HG02938 (cell line): ENCODE measurements around the gene PRDM12.

Experiments
- ATAC-seq: cut with Tn5 transposase; IDR thresholded peaks from one replicate; pipeline ENCODE4 v1.9.1; 2021; ENCODE audit warnings: mild to moderate bottlenecking, moderate library complexity; ENCODE audit not compliant: unreplicated experiment

PRDM12 gene

DNA sequence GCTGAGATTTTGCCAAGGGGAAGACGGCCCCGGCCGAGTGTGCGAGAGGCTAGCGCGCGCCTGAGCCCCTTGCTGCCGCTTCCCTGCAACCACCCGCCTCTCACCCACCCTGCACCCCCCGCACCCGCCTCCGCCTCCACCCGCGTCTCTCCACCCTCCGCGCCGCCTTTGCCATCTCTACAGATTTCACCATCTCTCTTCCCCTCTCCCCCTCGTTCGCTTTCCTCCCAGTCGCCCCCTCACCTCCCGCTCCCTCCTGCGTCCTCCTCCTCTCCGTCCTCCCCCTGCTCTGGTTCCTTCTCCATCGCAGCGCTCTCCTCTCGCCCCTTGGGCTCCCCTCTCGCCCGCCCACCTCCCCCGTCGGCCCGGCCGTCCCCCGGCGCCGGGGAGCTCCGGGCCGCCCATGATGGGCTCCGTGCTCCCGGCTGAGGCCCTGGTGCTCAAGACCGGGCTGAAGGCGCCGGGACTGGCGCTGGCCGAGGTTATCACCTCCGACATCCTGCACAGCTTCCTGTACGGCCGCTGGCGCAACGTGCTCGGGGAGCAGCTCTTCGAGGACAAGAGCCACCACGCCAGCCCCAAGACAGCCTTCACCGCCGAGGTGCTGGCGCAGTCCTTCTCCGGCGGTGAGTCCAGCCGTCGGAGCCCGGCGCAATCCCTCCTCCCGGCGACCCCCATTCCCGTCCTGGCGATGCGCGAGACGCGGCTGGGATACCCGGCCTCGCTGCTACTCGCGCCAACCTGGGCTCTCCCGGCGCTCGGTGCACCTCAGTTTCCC is at the start of gene PRDM12:
Gene PRDM12 (plus strand): TSS at position 344 of the 778 bp plus-strand sequence. CDS start 60 bp downstream, at position 404.
- ATAC-seq = no peak

DNA sequence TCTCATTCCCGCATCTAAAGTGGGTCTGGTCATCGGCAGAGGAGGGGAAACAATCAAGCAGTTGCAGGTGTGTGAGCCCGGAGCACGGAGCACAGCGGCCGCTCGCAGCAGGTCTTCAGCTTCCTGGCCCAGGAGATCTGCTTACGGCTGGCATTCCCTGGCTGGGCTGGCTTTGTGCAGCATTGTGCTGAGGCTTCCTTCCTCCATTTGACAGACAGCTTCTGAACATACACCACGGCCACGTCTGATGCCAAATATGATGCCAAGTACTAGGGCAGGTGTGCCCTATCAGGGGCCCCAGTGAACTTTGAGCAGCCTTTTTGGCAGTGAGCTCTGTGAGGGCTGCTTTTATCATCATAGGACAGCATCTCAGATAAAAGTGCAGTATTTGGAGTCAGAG is 47.9 kb upstream of the PRDM12 start:
- ATAC-seq = no peak

DNA sequence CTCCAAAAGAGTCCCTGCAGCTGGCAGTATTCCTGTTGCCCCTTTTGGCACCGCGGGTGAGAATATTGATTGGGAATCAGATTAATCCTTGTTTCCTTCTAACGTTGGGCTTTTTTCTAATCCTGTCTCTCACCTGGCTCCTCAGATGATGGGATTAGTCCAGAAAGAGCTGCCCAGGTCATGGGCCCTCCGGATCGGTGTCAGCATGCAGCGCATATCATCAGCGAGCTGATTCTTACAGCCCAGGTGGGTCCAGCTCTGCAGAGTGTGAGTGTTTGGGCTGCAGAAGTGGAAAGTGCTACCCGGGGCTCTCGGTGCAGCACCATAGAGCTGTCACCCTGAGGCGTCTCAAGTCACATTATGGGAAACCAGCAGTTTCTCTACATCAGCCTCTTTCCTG is 40.9 kb upstream of the PRDM12 start:
- no peak for ATAC-seq

DNA sequence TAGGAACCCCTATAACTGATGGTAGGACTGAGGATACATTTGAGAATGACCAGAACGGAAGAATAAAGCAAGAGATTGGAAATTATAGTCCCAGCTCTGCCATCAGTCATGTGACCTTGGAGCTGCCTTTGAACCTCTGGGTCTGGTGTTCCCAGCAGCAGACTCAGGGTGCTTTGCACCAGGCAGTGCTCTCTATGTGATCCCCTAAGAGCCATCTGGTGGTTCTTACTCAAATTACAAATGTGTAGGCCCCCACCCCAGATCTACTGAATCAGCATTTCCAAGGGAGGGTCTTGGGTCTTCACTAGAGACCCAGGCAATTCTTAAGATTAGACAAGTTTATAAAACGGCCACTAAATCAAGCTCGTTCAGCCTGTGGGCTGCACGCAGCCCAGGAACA is 40.2 kb upstream of the PRDM12 start:
- ATAC-seq = no peak

DNA sequence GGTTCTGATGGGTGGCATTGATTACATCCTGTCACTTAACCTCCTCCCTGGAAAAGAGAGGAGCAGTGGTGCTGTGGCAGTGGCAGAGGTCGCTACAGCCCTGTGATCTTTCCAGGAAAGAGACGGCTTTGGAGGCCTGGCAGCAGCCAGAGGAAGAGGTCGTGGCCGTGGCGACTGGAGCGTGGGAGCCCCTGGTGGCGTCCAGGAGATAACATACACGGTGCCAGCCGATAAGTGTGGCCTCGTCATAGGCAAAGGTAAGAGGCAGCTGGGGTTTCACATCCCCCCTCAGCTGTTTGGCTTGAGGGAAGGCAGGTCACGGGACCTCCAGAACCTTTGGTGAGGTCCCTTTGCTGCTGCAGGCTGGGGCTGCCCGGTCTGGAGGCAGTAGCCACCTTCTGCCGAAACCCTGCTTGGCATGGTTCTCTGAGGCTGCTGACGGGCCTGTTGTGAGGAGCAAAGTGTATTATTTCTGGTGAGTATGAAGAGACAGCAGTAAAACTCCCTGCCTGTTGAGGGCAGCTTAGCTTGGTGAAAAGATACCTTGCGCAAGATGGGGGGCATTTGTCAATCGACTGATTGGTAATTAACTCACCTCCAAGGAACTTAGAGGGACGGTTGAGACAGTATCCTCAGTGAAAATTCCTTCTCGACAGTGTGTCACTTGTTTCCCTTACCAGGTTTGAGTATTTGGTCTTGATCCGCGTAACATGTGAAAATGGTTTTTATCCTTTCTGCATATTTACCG is 38.0 kb upstream of the PRDM12 start:
- no peak for ATAC-seq

DNA sequence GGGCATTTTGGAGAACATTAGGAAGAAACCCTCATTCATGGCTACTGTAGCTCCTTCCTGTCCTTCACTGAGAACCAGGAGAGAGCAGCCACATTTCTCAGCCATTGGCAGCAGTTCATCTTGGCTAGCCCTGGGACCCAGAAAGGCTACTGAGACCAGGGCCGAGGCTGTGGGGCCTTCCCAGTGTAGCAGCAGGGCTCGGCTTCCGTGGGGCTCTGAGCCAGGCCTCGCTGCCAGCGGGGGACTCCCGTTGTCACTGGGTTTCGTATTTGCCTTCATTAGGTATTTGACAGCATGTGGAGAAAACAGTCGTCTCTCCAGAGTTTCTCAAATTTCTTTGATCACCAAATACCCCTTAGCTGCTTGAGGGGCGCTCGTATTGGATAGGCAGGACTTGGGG is 37.3 kb upstream of the PRDM12 start:
- no peak for ATAC-seq

DNA sequence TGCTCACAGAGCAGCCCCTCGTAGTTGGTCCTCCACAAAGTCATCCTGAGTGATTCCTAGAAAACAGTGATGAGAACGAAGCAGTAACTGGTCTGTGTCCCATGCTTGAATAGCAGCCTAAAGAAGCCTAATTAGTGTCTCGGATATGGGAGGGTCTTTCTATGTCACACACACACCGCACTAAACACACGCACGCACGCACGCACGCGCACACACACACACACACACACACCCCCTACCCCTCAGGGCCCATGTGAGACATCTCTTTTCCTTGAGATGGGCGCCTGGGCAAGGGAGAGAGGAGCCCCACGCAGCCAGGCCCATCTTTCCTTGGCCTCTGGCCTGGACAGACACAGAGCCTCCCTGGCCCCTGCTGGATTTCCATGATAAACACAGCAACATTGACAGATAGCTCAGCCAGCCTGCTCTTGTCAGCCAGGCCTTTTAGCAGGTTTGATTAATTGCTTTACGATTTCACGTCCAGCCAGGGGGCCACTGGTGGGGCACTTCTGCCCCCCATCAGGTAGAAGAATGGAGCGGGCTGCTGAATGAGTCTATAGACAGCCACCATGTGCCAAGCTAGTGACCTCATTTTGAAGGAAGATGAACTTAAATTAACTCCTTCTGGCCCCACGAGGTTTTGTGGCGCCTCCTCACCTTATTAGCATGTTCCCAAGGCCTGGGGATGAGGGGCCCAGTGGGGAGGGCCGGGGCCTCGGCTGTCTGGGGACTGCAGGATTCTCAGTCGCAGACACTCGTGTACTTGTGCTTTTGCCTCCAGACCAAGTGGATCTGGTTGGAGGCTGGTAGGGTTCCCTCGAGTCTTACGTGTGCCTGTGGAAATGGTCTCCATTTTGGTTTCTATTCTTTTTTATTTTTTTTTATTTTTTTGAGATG is 36.2 kb upstream of the PRDM12 start:
- ATAC-seq = no peak

DNA sequence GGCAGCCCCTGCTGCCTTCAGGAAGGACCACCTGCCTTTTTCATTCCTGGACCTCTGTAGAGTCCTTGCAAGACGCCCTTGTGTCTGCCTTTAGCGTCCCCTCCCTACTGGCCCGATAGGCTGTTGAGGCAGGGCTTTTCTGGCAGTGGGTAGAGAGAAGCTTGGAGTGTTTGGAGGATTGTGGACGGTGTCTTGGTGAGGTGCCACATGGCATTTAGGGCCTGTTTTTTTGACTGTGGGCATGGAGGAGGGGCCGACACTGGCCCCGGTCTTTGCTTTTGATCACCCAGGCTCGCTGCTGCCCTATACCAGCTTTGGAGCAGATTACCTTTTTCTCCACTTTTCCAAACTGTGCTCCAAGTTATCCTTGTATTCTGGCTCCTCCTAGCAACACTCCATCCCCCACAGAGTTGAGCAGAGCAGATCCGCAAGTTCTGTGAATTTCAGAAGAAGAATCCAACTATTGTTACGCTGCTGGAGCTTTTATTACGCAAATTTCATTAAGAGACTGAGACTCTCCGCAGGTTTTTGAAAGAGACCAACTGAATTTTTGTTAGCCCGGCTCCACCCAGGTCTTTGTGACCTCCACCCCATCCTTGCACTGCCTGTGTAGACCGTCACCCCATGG is 34.8 kb upstream of the PRDM12 start:
- ATAC-seq = no peak

DNA sequence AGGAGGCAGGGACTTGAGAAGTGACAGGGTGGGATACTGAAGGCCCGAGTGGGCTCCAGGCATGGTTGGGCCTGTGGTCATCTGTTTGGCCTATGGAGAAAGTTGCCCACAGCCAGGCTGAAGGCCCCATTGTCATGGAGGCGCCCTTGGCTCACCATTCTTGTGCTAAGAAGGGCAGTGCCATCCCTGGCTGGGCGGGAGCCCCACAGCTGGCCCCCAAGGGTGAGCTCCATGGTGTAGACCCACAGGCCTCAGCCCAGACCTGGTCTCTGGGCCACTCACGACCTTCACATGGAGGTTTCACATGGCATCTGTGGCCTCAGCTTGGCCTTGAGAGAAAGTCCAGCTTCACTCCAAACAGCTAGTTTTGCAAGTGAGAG is 34.3 kb upstream of the PRDM12 start:
- no peak for ATAC-seq

DNA sequence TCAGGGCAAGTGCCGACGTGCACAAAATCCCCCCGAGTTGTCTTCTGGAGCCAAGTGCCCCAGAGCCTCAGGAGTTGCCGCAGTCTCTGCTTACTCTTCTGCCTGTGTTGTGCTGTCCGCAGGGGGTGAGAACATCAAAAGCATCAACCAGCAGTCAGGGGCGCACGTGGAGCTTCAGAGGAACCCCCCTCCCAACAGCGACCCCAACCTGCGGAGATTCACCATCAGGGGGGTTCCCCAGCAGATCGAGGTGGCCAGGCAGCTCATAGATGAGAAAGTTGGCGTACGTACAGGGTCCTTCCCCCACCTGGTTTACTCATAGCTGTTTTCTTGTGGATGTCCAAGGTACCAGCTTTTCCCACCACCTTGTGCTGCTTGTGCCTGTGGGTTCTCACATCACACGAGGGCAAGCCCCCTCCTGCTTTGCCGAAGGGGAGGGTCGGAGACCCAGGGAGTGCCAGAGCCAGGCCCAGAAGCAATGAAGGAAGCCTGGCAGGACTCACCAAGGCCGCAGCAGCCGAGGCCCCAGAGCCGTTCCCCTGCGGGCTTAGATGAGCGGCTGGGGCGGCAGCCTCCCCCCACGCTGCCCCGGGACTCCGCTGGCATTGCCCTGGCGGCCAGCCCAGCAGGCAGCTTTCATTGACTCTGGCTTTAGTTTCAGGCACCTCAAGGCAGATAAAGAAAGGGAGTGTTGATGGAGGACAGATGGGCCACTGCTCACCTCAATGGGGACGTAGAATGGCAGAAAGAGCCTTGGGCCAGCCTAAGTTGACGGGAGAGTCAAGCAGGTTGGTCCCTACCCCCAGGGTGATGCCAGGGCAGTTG is 33.7 kb upstream of the PRDM12 start:
- no peak for ATAC-seq

DNA sequence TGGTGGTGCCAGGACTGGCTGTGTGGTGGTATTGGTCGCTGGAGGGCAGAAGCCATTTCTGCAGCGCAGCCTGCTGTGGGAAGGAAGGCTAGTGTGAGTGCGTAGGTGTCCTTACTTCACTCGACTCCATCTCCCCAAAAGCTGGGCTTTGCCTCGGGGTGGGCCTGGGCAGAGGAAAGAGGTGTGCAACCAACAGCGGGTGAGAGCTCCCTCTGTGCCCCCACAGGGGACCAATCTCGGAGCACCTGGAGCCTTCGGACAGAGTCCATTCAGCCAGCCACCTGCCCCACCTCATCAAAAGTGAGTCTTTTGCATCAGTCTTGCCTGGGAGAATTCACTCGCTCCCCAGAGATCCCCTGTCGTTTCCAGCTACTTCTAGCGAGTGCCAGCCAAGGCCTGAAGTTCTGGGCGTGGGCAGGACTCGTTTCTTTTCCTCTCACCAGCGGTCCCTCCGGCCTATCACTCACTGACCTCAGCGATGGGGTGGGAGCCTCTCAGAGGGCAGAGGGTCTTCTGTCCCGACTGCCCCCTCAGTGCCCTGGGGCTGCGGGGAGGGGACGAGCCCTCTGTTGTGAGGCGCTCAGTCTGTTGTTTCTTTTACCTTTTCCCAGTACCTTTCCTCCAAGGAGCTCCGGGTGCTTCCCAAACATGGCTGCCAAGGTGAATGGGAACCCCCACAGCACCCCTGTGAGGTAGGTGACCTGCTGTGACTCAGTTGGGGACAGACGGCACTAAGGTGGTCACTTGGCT is 32.9 kb upstream of the PRDM12 start:
- no peak for ATAC-seq

DNA sequence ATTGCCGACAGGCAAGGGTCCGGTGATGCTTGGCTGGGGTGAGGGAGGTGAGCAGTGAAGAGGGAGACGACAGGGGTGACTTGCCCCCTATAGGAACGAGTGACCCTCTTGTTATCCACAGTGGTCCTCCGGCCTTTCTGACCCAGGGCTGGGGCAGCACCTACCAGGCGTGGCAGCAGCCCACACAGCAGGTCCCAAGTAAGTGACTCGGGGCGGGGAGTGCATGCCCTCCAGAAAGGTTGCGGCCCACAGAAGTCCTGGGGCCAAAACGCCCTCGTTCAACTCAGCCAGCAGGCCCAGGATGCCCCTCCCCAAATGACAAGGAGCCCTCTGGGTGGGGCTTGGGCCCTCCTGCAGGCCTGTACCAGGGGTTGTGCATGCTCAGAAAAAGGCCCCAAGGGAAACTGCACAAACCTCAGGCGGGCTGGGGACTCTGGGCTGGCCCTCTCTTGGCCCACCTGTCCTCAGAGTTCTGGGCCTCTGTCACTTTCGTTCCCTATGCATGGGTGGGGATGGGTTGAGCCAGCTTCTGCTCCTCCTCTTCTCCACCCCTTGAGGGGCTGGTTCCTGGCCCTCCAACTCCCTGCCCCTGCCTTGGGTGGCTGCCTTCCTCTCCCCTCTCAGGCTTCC is 32.2 kb upstream of the PRDM12 start:
- no peak for ATAC-seq

DNA sequence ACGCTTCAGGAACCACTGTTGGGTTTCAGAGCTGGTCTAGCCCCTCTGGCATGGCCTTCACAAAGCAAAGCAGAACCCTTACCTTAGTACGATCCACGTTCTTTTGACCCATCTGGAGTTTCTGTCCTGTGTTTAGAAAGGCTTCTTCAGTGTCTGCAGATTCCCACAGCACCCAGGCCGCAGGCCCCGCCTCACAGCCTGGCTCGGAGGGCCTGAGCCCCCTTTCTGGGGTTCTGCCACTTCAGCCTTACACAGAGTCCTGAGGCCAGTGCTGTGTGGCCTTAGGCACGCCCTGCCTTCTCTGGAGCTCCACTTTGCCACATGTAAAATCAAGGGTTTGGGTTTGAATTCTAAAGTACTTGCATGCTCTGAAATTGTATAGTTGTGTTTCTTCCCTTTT is 31.6 kb upstream of the PRDM12 start:
- ATAC-seq = no peak

DNA sequence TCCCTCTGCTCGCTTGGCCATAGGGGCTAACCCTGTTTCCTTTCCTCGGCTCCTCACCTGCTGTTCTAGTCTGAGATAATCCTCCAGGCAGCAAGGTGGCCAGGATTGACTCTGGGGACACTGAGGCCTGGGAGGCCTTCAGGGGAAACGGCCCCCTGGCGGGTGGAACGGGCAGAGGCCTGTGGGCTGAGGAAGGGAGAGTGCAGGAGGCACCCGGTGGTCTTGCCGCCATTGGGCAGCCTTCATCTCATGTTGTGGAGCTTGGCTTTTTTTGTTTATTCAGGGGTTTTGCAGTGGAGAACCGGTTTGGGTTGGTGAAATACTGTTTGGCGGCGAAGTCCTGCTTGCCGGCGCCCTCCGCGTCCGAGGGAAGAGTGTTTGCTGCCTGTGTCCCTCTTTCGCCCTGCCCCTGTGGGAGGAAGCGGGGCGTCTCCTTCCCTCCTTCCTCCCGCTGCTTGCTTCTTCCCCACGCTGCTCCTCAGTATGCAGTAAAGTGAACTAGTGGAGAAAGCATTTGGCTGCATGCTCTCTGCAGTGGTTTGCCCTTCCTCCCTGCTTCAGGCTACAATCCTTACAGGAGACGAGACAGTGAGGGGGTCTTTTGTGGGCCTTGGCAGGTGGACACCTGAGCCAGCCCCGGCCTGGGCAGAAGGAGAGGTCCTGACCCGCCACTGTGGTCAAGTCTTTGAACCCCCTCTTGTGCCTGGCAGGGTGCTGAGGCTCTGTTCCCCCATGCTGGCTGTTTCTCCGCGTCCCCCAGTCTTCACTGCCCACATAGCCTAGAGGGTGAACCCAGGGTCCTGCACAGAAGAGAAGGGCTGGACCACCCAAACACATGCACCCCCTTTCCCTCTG is 30.8 kb upstream of the PRDM12 start:
- no peak for ATAC-seq

DNA sequence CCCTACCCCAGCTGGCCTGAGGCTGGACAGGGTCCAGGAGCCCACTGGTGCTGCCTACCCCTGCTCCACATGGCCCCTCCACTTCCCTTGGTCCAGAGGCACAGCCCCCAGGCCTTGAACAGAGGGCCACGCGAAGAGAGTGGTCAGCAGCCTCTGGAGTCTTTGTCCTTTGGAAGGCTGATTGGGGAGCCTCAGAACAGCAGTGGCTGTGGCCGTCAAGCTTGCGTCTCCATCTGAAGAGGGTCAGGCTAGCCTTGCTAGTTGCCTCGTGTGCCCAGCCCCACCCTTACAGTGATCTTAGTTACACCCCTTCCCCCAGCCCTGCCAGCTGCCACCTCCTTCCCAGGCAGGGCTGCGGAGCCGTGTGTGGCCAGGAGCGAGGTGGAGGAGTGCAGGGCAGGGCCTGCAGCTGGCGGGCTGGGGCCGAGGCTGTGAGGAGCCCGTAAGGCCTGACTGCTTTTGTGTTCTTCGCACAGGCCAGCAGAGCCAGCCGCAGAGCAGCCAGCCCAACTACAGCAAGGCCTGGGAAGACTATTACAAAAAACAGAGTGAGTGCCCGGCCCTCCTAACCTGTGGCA is 30.1 kb upstream of the PRDM12 start:
- ATAC-seq = no peak

DNA sequence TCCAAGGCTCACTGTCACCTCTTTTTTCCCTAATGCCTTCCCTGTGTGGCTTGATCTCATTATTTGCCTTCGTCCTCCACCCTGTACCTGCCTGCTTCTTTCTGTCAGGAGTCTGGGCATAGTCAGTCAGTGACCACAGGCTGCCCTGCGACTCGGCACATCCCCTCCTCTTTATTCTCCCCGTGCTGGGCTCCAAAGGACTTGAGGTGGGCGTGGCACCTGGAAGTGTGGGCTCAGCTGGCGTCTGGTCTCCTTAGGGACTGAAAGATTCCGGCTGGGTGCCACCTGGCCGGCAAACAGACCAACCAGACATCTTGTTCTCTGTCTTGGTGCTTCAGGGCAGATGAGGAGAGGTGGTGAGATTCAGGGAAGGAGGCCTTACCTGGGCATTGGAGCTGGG is 29.6 kb upstream of the PRDM12 start:
- no peak for ATAC-seq

DNA sequence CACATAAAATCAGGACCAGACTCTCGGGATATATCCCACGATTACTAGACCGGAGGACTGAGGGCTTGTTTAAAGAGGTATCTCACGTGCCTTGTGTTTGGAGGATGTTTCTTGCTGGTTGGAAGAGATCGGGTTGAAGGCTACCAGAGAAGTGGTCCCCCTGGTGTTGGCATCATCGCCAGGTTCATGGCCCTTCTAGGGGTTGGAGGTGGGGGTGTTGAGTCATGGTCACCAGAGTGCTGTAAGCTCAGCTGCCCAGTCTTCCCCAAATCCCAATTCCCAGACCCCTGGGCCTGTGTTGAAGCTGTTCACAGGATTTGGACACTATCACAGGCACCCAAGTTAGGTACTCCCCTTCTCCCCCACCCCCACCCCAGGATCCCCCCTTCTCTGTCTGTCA is 29.1 kb upstream of the PRDM12 start:
- no peak for ATAC-seq
